Mammary microvascular endothelial cell (primary cell): ENCODE measurements around the gene TAF5L. TPM values are rescaled to one million over a fixed set of nuclear protein-coding genes. Genes with fewer than 3 reads are reported as not detected.

Experiments
- total RNA-seq: library from RNA; depleted of rRNA; stranded (reverse); fragments of >200 nt; gene quantifications from 2 replicates; pipeline ENCODE4 v1.2.3, GENCODE V29; 2015

The TAF5L gene
- 17.9 and 20.2 TPM in 2 replicates for total RNA-seq

GRCh38 chr1:229625915-229626831 lies at the start of gene TAF5L, which contains the start of gene URB2:
Gene TAF5L (minus strand): TSS chr1:229626122. CDS start chr1:229614482, 11,640 bp downstream.
Gene URB2 (plus strand): TSS chr1:229626247. CDS start chr1:229627634, 1,387 bp downstream.

GRCh38 chr1:229558460-229559335 lies 67.2 kb downstream of the TAF5L start, which contains the start of gene ABCB10:
Gene ABCB10 (minus strand): TSS chr1:229558707. CDS start chr1:229558652, 55 bp downstream.

Other genes starting within 250 kb of the TAF5L start
- gene ACTA1, start 192.0 kb downstream of the TAF5L start, total RNA-seq, result not detected in 2 replicates
- 25.8 and 27.3 TPM in 2 replicates for gene NUP133, start 117.8 kb downstream of the TAF5L start, total RNA-seq
- 23.1 and 24.7 TPM in 2 replicates for gene ABCB10, start 67.4 kb downstream of the TAF5L start, total RNA-seq
- gene URB2, start 125 bp upstream of the TAF5L start, total RNA-seq, result 10.1 and 13.9 TPM in 2 replicates